ENCODE data around the gene TEAD1.

- TF ChIP-seq POLR2AphosphoS5 (IDR thresholded peaks at IDR 0.05; ENCODE audit: low read depth, low read length) (no peak), TAF1 (IDR thresholded peaks at IDR 0.05; ENCODE audit: borderline replicate concordance, insufficient read depth, low read length) (no peak)
These were observed 115.5 kb downstream of the TEAD1 start for GRCh38 chr11:12789596-12790215.
